ENCODE data around the gene SIAH1. TPM values are rescaled to one million over a fixed set of nuclear protein-coding genes. Genes with fewer than 3 reads are reported as not detected.

SIAH1 gene
- total and polyA plus RNA-seq, 2 donors from 2014 or later: 12.7 to 26.8 TPM

- FAIRE-seq: no peak
- intact Hi-C loops (cut with DNase I): no loop called here
- Histone ChIP-seq H3K9me3 (ENCODE audit: control insufficient read depth in 2 of 3, insufficient read depth in 1 of 3, low read length in 3 of 3) (no peaks in the 10 kb centered on the region), H3K27me3 (ENCODE audit: control insufficient read depth, insufficient read depth, low read length) (no peaks in the 10 kb centered on the region), H3K27ac (ENCODE audit: low read depth in 2 of 2, low read length in 2 of 2) (no peak overlapping the region), H3K9ac (ENCODE audit: low read length in 3 of 3) (no peak overlapping the region), H3K36me3 (ENCODE audit: control insufficient read depth in 2 of 3, insufficient read depth in 3 of 3, low read length in 3 of 3) (peaks cover 0 to 27% (median 4%) of the 10 kb centered on the region in 3 donors), H3K4me1 (ENCODE audit: control insufficient read depth in 2 of 3, insufficient read depth in 2 of 3, low read depth in 1 of 3, low read length in 3 of 3) (no peaks in the 10 kb centered on the region), H3K4me3 (ENCODE audit: low read length in 3 of 3) (no peak overlapping the region)
- no peak for TF ChIP-seq CTCF (IDR thresholded peaks at IDR 0.05; ENCODE audit: borderline replicate concordance, extremely low read depth, insufficient read depth)
- no peak for DNase-seq
These were observed 37.9 kb downstream of the SIAH1 start for GRCh38 chr16:48347191-48347865.

- no peak for TF ChIP-seq CTCF (IDR thresholded peaks at IDR 0.05; ENCODE audit: borderline replicate concordance, extremely low read depth, insufficient read depth)
- no peaks in the 10 kb centered on the region for H3K4me1 ChIP-seq (ENCODE audit: control insufficient read depth in 2 of 3, insufficient read depth in 2 of 3, low read depth in 1 of 3, low read length in 3 of 3)
- intact Hi-C loops (cut with DNase I): no loop called here
- H3K27ac ChIP-seq (ENCODE audit: low read depth in 2 of 2, low read length in 2 of 2): no peak overlapping the region
- H3K9me3 ChIP-seq (ENCODE audit: control insufficient read depth in 2 of 3, insufficient read depth in 1 of 3, low read length in 3 of 3): no peaks in the 10 kb centered on the region
- no peak overlapping the region for H3K9ac ChIP-seq (ENCODE audit: low read length in 3 of 3)
- FAIRE-seq (no peak), DNase-seq (no peak)
- H3K4me3 ChIP-seq (ENCODE audit: low read length in 3 of 3): no peak overlapping the region
- peaks cover 0 to 14% (median 5%) of the 10 kb centered on the region in 3 donors for H3K36me3 ChIP-seq (ENCODE audit: control insufficient read depth in 2 of 3, insufficient read depth in 3 of 3, low read length in 3 of 3)
- H3K27me3 ChIP-seq (ENCODE audit: control insufficient read depth, insufficient read depth, low read length): no peaks in the 10 kb centered on the region
These were observed 42.6 kb downstream of the SIAH1 start for GRCh38 chr16:48342591-48342990.

- no peak for TF ChIP-seq CTCF (IDR thresholded peaks at IDR 0.05; ENCODE audit: borderline replicate concordance, extremely low read depth, insufficient read depth)
- no peaks in the 10 kb centered on the region for H3K4me1 ChIP-seq (ENCODE audit: control insufficient read depth in 2 of 3, insufficient read depth in 2 of 3, low read depth in 1 of 3, low read length in 3 of 3)
- H3K27me3 ChIP-seq (ENCODE audit: control insufficient read depth, insufficient read depth, low read length): no peaks in the 10 kb centered on the region
- H3K9me3 ChIP-seq (ENCODE audit: control insufficient read depth in 2 of 3, insufficient read depth in 1 of 3, low read length in 3 of 3): no peaks in the 10 kb centered on the region
- FAIRE-seq: no peak
- peaks cover 0 to 21% (median 9%) of the 10 kb centered on the region in 3 donors for H3K36me3 ChIP-seq (ENCODE audit: control insufficient read depth in 2 of 3, insufficient read depth in 3 of 3, low read length in 3 of 3)
- H3K4me3 ChIP-seq (ENCODE audit: low read length in 3 of 3): no peak overlapping the region
- H3K27ac ChIP-seq (ENCODE audit: low read depth in 2 of 2, low read length in 2 of 2): no peak overlapping the region
- intact Hi-C loops (cut with DNase I): no loop called here
- no peak overlapping the region for H3K9ac ChIP-seq (ENCODE audit: low read length in 3 of 3)
- DNase-seq: no peak
These were observed 45.2 kb downstream of the SIAH1 start for GRCh38 chr16:48340054-48340453.

All from kidney (tissue), 14 donors.